IPS-11a (cell line): ENCODE measurements around the gene ATXN1.

ENCODE experiments used
- H3K4me3 ChIP-seq: one replicate; pipeline ENCODE4 v1.5.1; 2013; ENCODE audit warnings: low read depth, low read length, control low read depth

ATXN1 gene

GRCh38 chr6:16511723-16512489, 249.4 kb downstream of the ATXN1 start:
- no peak overlapping the region for H3K4me3 ChIP-seq

DNA sequence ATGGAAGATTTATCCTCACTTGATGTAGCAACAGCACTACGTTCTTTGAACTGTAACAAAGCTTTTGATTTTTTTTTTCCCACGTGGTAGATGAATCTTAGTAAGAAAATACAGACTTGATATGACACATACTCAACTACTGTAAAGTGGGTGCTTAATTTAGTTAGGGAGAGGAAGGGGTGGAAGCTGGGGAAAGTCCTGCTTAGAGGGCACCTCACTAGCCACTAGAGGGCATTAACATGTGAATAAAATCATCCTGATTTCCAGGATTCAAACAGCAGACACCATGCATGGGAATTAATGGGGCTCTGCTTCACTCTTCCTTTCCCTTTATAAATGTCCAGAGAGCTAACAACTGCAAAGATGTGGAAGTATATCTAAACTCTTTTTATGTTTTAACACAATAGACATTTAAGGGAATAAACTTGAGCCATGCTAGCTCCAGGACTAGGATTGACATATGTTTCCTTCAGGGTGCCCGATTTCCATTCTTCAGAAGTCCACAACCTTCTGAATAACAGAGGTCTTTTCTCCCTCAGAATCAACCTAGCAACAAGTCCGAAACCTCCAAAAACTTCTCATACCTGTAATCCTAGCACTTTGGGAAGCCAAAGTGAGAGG, 250.1 kb downstream of the ATXN1 start:
- no peak overlapping the region for H3K4me3 ChIP-seq

DNA sequence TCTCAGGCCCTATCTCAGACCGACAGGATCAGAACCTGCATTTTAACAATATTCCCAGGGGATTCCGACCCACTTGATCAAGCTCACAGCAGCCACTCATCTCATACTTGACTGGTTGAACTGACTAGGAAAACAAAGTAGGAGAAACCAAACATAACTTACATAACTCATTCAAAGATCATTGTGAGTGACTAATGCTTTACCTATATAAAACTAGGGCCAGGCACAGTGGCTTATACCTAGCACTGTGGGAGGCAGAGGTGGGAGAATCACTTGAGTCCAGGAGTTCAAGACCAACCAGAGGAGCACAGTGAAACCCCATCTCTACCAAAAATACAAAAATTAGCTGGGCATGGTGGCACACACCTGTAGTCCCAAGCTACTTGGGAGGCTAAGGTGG, 251.0 kb downstream of the ATXN1 start:
- H3K4me3 ChIP-seq, result no peak overlapping the region

- H3K4me3 ChIP-seq, result no peak overlapping the region
Observed at GRCh38 chr6:16508959-16509358, 252.3 kb downstream of the ATXN1 start.

DNA sequence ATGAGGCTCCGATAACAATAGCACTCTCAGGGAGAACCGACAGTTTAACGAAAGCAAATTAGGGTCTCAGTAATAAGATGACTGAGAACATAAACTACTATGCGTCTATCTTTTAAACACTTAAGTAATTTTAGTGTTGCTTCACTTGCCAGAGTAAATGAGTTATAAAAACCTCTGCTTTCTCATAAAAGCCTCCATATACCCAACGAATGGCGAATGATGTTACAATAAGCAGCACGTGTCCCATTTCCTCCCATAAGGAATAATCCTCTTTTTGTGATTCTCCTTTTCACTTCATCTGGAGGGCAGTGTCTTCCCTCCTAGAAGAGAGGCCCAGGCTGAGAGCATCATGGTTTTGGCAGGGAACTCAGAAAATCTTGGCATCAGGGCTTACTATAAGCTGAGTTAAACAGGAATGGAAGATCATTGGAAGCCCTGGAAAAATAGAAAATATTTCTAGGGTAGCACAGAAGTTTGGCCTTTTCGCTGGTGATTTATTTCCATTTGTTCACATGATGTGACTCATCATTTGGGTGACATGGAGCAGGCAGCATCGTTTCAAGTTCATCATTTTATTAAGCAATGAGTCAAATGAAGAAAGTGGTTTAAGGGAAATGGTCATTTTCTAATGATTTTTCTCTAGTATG, 255.4 kb downstream of the ATXN1 start:
- H3K4me3 ChIP-seq, result no peak overlapping the region

GRCh38 chr6:16504609-16505008, 256.7 kb downstream of the ATXN1 start:
- H3K4me3 ChIP-seq, result no peak overlapping the region

DNA sequence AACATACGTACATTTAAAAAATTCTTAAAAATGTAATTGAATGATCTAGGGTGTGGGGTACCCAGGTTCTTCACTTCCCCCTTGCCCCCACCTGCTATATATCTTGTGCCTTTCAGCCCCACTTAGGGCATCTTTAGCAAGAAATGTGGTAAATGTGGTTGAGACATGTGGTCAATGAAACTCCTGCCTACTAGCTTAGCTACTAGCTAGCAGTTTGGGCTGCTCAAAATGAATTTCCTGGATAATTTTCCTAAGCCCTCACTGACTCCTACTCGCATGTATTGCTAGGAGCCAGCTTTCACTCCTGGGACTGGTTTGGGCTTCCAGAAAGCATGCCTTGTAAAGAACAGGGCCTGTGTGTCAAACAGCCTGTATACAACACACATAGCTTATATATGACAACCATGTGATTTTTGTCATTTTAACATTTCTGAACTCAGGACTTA, 257.3 kb downstream of the ATXN1 start:
- no peak overlapping the region for H3K4me3 ChIP-seq

GRCh38 chr6:16503241-16503775, 258.0 kb downstream of the ATXN1 start:
- H3K4me3 ChIP-seq, result no peak overlapping the region

- no peak overlapping the region for H3K4me3 ChIP-seq
Observed at GRCh38 chr6:16498957-16499356, 262.3 kb downstream of the ATXN1 start.

DNA sequence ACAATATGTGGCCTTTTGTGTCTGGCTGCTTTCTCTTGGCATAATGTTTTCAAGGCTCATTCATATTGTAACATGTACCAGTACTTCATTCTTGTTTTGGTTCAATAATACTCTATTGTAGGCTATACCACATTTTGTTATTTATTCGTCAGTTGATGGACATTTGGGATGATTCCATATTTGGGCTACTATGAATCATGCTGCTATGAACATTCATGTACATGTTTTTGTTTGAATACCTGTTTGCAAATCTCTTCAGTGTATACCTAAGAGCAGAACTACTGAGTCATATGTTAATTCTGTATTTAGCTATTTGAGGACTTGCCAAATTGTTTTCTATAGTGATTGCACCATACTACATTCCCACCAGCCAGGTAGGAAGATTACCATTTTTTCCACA, 263.0 kb downstream of the ATXN1 start:
- no peak overlapping the region for H3K4me3 ChIP-seq

DNA sequence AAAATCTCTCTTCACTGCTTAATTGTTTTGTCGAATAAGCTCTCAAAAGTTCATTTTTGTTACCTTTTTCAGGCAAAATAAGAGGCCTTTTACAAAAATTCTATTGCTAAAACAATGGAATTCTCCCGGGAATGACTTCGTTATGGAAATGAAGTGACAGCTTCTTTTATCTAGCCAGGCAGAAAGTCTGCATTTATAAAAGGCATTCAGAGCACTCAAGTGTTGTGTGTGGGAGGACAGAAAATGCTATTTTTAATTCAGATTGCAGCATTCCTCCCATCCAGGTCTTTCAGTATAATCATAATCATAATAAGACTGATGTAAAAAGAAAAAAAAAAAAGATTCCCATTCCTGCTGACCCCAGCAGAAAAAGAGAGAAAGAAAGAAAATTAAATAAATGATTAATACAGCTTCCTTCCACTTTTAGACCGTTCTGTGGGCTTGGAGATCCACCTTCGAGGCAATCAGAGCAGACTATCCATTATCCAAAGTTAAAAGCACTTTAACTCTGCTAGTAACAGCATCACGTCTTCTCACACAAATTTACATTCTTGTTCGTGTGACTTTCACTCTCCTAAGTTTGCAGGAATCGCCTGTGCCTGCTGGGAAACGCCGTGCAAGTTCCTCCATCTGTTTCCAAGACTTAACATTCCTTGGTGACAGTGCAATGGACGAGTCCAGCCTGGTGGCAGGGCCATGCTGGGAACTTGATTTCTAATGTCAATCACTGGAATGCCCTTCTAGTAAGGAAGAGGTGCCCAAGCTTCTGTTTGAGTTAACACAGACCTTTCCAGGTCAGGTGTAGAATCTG, 264.1 kb downstream of the ATXN1 start:
- no peak overlapping the region for H3K4me3 ChIP-seq

DNA sequence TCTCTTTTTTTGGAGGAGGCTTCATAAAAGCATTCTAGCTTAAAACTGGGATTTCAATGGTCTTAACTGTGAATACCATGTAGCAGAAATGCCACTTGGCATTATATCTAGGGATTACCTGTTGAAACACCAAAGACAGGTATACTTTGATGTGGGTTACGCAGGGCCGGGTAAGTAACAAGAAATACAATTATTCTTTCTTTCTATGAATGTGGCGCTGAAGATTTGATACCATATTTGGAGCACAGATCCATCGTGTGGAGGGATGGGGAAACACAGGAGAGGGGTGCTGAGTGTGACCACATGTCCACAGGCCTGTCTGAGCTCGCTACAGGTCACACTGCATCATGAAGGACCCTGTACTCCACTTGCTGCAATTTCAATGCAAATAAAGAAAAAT, 265.1 kb downstream of the ATXN1 start:
- no peak overlapping the region for H3K4me3 ChIP-seq

GRCh38 chr6:16494793-16495192, 266.5 kb downstream of the ATXN1 start:
- no peak overlapping the region for H3K4me3 ChIP-seq

- no peak overlapping the region for H3K4me3 ChIP-seq
Observed at GRCh38 chr6:16493802-16494201, 267.5 kb downstream of the ATXN1 start.

- no peak overlapping the region for H3K4me3 ChIP-seq
Observed at GRCh38 chr6:16493112-16493511, 268.1 kb downstream of the ATXN1 start.

DNA sequence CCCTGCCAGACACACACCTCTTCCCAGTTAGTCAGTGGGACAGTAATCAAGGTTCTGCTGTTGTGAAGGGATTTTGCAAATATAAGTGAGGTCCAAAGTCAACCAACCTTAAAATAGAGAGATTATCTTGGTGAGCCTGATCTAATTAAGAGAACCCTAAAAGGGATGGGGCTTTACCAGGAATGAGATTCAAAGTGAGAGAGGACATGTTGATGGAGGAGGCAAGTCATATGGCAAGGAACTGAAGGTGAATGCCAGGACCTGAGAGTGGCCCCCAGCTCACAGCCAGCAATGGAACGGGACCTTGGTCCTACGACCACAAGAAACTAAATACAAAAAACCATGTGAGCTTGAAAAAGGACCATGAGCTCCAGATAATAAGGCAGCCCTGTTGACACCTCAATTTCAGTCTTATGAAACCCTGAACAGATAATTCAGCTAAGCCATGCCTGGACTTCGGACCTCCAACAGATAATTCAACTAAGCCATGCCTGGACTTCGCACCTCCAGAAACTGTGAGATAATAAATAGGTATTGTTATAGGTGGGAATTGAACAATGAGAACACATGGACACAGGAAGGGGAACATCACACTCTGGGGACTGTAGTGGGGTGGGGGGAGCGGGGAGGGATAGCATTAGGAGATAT, 269.5 kb downstream of the ATXN1 start:
- H3K4me3 ChIP-seq, result no peak overlapping the region

DNA sequence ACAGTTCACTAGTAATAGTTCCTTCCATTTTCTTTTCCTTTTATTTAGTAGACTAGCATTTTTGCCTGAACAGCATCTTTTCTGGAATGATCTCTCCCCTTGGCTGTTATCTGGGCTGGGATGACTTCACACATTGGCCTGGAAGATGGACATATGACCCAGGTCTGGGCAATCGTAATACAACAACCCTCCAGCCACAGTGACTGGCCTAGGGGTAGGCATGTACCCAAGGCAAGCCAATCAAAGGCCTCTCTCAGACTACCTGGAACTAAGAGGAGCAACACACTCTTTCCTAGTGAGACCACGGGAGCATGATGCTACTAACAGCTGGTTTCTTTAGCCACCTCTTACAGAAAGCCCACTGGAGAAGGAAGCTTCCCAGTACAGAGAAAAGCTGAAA, 270.6 kb downstream of the ATXN1 start:
- H3K4me3 ChIP-seq, result no peak overlapping the region

- H3K4me3 ChIP-seq, result no peak overlapping the region
Observed at GRCh38 chr6:16488813-16489212, 272.4 kb downstream of the ATXN1 start.

- H3K4me3 ChIP-seq, result no peak overlapping the region
Observed at GRCh38 chr6:16487996-16488674, 273.1 kb downstream of the ATXN1 start.

- no peak overlapping the region for H3K4me3 ChIP-seq
Observed at GRCh38 chr6:16486661-16487060, 274.6 kb downstream of the ATXN1 start.
